GM18520 (cell line): ENCODE data around the gene TMEM151A.
"Not testable (repeated sequence)": the region's sequence is repeated elsewhere in the genome, so short reads cannot be mapped to it uniquely, and the experiment has no call there.

ENCODE experiments used
- ATAC-seq: cut with Tn5 transposase; IDR thresholded peaks from one replicate; pipeline ENCODE4 v1.9.1; 2021; ENCODE audit not compliant: unreplicated experiment

The TMEM151A gene

DNA sequence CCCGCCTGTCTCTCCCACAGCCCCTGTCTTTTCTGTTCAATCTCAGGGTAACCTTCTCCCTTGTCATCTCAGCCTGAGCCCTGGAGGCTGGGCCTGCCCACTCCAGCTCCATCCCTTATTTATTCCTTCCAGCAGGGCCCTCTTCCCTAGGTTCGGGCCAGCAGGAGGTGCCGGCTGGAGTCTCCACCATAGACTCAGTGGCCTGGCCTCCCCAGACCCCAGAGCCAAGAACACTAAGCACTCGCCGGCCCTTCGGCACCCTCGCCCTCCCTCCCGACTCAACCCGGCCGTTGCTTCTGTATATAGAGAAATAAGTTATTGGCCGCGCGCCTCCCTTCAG is 24.7 kb upstream of the TMEM151A start:
- no peak for ATAC-seq

DNA sequence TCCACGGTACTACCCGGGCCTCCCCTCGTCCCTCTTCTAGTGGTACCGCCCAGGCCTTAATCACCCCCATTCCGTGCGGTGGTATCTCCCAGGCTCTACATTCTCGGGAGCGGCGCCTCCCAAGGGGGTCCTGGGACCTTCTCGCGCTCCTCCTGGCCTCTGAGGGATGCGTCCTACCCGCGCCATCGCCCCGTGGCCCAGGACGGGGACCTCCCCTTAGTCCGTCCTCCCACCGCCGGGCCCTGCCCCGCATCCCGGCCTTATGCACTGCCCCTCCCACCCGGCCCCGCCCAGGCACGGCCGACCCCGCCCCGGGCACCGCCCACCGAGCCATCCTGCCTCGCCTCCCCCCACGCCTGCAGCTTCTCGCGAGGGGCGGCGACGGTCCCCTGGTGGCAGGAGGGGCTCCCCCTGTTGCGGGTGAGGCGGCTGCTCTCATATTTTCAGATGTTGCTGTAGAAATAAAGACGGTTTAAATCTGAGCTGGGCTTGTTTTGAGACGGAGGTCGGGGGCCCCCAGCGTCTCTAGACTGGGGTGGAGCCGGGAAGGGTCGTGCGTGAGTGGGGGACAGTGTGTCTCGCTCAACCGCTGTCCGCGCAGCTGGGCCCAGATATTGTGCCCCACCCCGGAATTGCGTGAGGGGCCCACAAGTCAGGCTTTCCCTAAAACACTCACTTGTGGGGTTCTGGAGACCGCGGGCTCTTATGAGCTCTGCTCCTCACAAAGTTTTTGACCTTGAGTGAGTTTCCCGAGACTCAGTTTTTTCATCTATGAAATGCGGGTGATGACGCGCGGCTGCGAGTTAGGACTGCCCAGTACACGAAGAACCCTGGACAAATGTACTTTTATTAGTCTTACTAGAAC is 24.1 kb upstream of the TMEM151A start:
- ATAC-seq, result peak; percentile 28

DNA sequence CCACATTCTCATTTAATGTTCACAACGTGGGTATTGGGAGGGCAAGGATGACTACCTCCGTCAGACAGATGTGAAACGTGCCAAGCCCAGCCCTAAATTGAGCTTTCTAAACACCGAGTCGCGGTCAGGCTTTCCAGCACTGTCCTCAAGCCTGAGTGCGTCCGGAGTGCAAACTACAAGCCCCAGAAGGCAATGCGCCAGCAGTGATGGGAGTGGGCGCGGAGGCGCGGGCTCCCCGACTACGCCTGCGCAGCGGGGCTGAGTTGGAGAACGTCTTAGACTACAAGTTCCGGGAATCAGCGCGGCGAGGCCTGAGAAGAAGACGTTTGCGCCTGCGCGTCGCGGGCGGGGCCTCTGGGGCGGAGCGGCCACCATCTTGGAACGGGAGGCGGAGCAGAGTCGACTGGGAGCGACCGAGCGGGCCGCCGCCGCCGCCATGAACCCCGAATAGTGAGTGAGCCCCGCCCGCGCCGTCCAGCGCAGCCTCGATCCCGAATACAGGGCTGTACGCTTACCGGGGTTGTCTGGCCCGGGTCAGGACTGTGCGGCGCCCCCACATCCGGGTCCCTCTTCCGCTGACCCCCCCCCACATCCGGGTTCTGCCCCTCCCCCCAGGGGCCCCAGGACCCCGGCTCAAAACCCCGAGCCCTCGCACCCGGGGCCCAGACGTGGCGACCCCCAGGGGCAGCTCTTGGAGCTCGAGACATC is 23.3 kb upstream of the TMEM151A start, which contains the start of gene RAB1B:
RAB1B (plus strand) TSS at position 396 of the 708 bp plus-strand sequence; CDS start at position 437, 41 bp downstream.
- ATAC-seq, result peak; percentile 88

DNA sequence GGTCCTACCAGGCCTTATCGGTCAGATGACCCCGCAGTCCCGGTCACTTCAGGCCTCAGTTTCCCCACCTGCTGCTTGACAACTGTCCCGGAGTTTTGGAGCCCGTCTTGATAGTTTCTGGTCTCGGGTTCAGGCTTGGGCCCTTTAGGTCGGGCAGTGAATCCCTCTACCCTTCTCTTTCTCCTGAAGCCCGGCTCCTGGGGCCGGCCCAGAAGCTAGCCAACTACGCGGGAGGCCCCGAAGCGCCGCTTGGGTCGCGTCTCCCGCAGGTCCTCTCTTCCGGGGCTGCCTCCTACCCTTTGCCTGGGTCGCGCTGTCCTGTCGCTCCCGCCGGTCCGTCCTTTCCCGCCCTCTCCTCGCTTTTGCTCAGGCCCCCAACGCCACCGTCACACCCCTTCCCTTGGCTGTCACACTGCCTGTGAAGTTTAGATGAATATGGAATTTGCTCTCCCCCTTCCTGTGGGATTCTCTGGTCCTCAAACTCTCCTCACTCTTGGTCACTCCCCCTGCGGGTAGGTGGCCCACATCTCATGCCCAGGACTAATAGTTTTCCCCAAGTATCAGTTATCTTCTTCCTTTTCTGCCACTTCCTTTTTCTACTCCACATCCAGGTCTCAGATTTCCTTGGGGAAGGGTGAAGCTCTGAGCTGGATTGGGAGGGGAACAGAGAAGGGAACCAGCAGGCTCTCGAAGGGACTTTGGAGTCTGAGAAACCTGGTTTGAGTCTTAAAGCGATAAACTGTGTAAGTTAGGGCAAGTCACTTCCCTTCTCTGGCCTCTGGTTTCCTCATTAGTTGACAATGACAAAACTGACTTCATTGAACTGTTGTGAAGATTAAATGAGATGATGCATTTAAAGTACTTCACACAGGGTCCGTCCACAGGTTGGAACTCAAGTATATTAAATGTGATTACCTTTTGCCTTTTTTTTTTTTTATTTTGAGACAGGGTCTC is 22.5 kb upstream of the TMEM151A start:
- no peak for ATAC-seq

DNA sequence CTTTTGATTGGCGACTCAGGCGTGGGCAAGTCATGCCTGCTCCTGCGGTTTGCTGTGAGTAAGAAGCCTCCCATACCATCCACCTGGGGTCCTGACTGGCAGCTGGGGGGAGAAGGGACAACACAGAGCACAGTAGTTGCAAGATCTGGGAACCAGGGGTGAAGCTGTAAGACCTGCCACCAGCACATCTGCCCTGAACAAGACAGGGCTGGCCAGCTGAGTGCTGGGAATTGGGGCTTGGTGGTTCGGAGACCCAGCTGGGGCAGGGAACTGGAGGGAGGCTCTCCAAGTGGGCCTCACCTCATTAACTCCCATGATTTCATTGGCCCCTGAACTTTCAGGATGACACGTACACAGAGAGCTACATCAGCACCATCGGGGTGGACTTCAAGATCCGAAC is 19.9 kb upstream of the TMEM151A start:
- no peak for ATAC-seq

DNA sequence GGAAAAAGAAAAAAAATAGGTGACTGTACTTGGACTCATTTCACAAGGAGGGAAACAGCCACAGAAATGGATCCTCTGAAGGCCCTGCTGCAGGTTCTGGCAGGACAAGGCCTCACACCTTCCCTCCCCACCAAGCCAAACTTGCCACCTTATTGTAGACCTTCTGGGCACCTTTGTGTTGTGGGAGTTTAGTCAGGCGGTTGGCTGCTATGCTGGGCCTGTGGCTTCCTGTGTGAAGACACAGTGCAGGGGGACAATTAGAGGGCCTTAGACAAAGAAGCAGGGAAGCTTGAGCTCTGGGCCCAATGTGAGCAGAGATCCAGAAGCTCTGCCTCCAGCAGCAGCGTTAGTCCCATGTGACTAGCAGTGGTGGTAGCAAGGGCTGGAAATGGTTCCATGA is 19.1 kb upstream of the TMEM151A start:
- ATAC-seq, result no peak

DNA sequence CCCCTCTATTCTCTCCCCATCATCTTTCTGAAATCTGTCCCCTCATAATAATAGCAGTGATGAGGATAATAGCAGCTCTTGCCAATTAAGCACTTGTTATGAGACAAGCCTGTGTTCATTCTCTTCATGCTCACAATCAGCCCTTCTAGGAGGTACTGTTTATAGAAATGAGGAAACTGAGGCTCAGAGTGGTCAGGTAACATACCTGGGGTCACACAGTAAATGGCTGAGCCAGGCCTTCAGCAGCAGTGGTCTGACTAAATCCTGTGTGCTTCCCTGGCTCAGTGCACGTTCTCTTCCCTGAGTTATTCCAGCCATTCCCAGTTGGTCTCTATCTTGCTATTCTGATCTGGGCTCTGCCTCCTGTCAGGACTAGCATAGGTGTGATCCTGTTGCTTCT is 17.5 kb upstream of the TMEM151A start:
- ATAC-seq, result no peak

DNA sequence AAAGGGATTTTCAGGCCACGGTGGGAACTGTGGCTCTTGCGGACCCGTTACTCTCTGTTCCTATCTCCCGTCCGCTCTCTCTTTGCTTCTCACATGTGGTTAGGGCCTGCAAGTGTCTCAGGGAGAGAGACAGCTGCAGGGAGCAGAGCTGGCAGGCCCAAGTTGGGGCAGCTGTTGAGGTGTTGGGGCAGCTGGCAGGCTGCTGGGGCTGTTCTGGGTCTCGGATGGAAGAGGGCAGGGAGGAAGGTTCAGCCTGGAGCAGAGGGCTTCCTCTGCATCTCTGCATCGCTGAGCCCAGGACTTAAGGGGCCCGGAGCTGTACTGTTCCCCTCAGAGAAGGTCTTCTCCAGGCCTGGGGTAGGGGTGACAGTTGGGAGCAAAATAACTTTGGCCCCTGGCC is 16.3 kb upstream of the TMEM151A start:
- ATAC-seq, result no peak

DNA sequence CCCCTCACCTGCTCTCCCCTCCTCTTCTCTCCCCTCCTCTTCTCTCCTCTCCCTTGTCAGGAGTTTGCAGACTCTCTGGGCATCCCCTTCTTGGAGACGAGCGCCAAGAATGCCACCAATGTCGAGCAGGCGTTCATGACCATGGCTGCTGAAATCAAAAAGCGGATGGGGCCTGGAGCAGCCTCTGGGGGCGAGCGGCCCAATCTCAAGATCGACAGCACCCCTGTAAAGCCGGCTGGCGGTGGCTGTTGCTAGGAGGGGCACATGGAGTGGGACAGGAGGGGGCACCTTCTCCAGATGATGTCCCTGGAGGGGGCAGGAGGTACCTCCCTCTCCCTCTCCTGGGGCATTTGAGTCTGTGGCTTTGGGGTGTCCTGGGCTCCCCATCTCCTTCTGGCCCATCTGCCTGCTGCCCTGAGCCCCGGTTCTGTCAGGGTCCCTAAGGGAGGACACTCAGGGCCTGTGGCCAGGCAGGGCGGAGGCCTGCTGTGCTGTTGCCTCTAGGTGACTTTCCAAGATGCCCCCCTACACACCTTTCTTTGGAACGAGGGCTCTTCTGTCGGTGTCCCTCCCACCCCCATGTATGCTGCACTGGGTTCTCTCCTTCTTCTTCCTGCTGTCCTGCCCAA is 15.6 kb upstream of the TMEM151A start:
- ATAC-seq, result no peak

DNA sequence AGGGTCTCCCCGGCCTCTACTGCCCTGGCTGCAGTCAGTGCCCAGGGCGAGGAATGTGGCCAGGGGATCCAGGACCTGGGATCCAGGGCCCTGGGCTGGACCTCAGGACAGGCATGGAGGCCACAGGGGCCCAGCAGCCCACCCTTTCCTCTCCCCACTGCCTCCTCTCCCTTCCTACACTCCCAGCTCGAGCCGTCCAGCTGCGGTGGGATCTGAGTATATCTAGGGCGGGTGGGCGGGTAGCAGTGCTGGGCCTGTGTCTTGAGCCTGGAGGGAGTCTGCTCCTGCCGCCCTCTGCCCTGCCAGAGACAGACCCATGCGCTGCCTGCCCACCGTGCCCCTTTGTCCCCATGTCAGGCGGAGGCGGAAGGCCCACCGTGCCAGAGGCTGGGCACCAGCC is 15.1 kb upstream of the TMEM151A start:
- ATAC-seq, result not testable (repeated sequence)

DNA sequence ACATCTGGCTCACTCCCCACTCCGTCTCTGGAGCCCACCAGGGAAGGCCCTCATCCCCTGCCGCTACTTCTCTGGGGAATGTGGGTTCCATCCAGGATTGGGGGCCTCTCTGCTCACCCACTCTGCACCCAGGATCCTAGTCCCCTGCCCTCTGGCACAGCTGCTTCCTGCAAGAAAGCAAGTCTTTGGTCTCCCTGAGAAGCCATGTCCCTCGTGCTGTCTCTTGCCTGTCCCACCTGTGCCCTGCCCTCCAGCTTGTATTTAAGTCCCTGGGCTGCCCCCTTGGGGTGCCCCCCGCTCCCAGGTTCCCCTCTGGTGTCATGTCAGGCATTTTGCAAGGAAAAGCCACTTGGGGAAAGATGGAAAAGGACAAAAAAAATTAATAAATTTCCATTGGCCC is 14.6 kb upstream of the TMEM151A start:
- not testable (repeated sequence) for ATAC-seq

DNA sequence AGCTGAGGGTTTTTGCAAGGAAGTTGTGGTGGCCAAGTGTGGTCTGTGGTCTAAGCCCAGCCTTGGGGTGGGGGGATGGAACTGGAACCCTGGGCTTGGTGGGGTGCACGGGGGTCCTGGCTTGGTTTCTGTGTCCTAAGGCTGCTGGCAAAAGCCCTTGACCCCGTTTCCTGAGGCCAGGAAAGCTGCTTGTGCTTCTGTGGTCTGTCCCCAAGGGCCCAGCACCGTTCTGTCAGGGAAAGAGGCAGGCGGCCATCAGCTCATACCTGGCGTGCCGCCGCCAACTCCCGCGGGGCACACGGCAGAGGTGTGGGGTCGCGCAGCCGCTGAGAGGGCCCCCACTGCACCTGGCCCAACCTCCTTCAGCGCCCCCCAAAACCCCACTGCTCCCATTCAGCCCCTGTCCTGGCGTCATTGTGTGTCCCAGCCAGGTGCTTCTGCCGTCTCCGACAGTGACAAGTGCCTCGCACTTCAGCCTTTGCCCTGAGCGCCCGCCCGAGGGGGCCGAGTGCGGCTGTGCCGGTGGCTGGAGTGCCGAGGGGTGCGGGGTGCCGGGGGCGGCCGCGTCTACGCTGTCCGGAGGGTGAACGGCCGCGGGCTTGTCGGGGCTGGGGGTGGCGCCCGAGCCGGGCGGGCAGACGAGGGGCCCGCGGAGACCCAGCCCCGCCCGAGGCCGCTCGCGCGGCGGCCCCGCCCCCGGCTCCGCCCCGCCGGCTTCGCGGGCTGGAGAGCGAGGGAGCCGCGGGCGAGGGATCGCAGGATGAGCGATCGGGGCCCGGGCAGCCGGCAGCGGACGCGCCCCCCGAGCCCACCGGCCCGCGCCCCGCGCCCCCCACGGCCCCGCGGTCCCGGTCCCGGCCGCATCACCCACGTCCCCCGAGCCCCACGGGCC is 14.0 kb upstream of the TMEM151A start, which contains the start of gene CNIH2:
CNIH2 (plus strand) TSS at position 705 of the 892 bp plus-strand sequence. CDS start 282 bp downstream, outside the sequence.
- ATAC-seq, result no peak

DNA sequence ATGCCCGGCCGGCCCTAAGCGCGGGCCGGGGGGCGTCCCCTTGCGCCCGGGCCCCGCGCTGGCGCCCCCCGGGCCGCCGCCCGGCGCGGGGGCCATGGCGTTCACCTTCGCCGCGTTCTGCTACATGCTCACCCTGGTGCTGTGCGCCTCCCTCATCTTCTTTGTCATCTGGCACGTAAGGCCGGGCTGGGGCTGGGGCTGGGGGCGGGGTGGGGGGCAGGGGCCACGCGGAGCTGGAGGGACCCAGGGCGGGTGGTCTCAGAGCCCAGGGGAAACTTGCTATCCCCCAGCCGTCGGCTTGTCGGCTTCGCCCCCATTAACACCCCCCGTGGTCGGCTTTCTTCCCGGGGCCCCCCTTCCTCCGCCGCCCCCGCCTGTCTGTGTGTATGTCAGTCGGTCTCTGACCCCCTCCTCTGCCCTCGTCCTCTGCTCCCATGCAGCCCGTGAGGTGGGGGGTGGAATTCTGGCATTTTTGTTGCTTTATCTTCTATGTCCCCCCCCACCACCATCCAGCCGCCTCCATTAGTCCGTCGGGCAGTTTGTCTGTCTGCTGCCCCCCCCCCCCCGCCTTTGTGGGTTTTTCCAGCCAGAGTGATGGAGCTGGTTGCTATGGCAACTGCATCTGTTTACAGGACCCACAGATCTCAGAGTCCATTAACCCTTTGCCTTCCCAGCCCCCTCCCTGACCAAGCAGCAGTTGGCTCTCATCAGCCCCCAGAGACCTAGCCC is 13.2 kb upstream of the TMEM151A start:
- no peak for ATAC-seq

DNA sequence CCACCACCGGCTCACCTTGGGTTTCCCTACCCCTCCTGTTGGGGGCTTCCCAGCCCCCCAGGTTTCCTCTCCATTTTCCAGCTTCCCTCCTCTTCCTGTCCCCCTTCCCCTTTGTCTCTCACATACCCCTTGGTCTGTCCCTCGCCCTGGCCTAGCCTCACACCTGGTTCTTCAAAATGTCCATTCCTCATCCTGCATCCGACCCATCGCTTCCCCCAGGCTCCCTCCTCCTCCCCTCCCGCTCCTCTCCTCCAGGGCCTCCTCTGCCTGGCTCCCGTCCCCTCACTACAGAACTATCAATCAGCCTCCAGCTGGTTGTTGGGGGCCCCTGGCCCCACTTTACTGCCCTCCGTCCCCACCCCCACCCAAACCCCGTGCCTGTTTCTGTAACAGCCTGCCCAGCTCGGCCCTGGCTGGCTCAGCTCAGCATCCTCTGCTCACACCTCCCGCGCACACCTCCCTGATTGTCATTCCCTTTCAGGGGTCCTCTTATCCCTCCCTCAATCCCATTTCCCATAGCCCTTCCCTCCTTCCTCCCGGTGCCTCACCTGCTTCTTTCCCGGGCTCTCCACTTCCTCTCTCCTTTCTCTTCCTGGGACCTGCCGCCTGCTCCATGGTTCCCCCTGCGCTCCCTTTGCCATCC is 12.5 kb upstream of the TMEM151A start:
- ATAC-seq, result no peak

DNA sequence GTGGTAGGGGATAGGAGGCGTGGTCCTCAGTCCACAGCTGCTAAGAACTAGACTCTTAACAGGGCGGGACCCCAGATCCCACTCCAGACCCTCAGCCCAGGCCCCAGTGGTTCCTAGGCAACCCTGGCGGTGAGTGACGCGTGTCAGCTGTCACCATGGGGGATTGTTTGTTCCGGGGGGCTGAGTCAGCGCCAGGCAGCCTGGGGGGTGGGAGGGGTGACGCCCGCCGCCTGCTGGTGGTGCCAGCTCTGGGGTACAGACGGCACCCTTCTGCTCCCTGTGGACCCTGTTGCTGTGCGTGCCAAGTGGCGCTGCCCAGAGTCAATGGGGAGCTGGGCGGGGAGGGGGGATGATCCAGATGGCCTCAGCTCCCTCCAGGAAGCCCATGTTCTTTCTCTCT is 11.3 kb upstream of the TMEM151A start:
- ATAC-seq, result no peak

DNA sequence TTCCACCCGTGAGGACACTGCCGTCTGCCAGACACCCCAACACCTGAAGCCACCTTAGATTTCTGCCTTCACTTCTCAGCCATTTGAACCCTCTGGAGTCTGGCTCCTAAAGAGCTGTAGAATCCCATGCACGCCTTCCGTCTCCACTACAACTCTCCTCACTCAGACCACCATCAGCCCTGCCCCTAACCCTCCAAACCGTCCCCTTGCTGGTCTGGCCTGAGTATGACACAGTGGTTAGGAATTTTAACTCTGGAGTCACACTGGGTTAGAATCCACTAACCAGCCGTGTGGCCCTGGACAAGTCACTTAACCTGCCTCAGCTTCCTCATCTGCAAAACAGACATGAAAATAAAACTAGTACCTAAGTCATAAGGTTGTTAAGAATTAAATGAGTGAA is 10.7 kb upstream of the TMEM151A start:
- no peak for ATAC-seq

DNA sequence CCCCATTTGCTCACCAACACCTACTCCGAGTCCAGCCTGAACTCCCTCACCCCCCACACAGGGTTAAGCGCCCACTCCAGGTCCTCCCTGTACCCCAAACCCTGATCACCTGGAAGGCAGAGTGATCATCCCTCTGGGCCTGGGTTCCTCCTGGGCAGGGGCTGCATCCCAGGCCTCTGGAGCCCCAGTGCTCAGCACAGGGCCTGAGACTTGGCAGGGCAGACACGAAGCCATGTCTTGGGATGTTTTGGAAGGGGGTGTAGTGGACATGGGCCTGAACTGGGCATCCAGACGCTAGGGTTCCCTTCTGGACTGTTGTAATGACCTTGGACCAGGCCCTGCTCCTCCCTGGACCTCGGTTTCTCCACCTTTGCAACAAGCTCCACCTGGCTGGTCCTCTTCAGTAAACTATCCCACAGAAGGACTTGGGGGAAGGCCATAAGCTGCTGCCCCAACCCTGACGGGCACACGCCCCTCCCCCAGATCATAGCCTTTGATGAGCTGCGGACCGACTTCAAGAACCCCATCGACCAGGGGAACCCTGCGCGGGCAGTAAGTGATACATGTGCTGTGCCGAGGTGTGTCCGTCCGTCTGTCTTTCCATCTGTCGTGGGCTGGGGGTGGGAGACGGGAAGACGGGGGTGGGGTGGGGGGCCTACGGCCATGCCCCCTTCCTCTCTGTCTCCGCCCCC is 9.8 kb upstream of the TMEM151A start:
- ATAC-seq, result no peak
